Caki2 (cell line): Measurements from ENCODE around the gene CA12. TPM values are rescaled to one million over a fixed set of nuclear protein-coding genes. Genes with fewer than 3 reads are reported as not detected.
A peak's percentile ranks its signal among the peaks of the same experiment; 100 is the strongest.
"Not testable (repeated sequence)": the region's sequence is repeated elsewhere in the genome, so short reads cannot be mapped to it uniquely, and the experiment has no call there.

ENCODE experiments used
- DNase-seq: peaks from one replicate; pipeline ENCODE4 v3.0.0-alpha.2; 2015; ENCODE audit warnings: low read depth
- in situ Hi-C: cut with HindIII; loops from 2 replicates; pipeline ENCODE4 v1.10.0; 2016; ENCODE audit warnings: low sequenced_read_pairs, low pct_unique_long_range_greater_than_20kb, mixed read lengths
- total RNA-seq: library from RNA; depleted of rRNA; stranded (reverse); fragments of >200 nt; shearing (Covaris generic); gene quantifications from 2 replicates; pipeline ENCODE4 v1.2.3, GENCODE V29; 2014; ENCODE audit warnings: low replicate concordance

Gene CA12
- total RNA-seq, 1 experiment from 2014 or later, result 272 TPM

- in situ Hi-C loops, result no loop called here
Measured at GRCh38 chr15:63347074-63347857, 34.4 kb downstream of the CA12 start.

GRCh38 chr15:63345391-63345752 lies 36.3 kb downstream of the CA12 start:
- DNase-seq, result no peak
- in situ Hi-C loops, result no loop called here

More at GRCh38 chr15:63347074-63347857, 34.4 kb downstream of the CA12 start:
- DNase-seq, result peak; percentile 65

GRCh38 chr15:63344731-63345390 lies 36.8 kb downstream of the CA12 start:
- no peak for DNase-seq
- in situ Hi-C loops, result no loop called here

GRCh38 chr15:63342996-63343562 lies 38.6 kb downstream of the CA12 start:
- in situ Hi-C loops, result not testable (repeated sequence)
- peak; percentile 72 for DNase-seq

GRCh38 chr15:63341898-63342297 lies 39.7 kb downstream of the CA12 start:
- in situ Hi-C loops, result no loop called here
- DNase-seq, result no peak

- in situ Hi-C loops, result no loop called here
- DNase-seq, result no peak
Measured at GRCh38 chr15:63340878-63341277, 40.8 kb downstream of the CA12 start.

GRCh38 chr15:63340353-63340752 lies 41.3 kb downstream of the CA12 start:
- in situ Hi-C loops, result no loop called here

GRCh38 chr15:63339836-63340235 lies 41.8 kb downstream of the CA12 start:
- DNase-seq, result no peak
- in situ Hi-C loops, result no loop called here

More at GRCh38 chr15:63340353-63340752, 41.3 kb downstream of the CA12 start:
- no peak for DNase-seq

GRCh38 chr15:63339006-63339766 lies 42.5 kb downstream of the CA12 start:
- in situ Hi-C loops, result no loop called here

GRCh38 chr15:63338170-63338569 lies 43.5 kb downstream of the CA12 start:
- in situ Hi-C loops, result no loop called here
- DNase-seq, result no peak

More at GRCh38 chr15:63339006-63339766, 42.5 kb downstream of the CA12 start:
- no peak for DNase-seq

GRCh38 chr15:63337046-63337445 lies 44.6 kb downstream of the CA12 start:
- DNase-seq, result no peak
- in situ Hi-C loops, result no loop called here

GRCh38 chr15:63335543-63336240 lies 46.0 kb downstream of the CA12 start:
- in situ Hi-C loops, result no loop called here
- no peak for DNase-seq

GRCh38 chr15:63334821-63335220 lies 46.8 kb downstream of the CA12 start:
- no peak for DNase-seq
- in situ Hi-C loops, result no loop called here

- in situ Hi-C loops, result no loop called here
- DNase-seq, result peak; percentile 88
Measured at GRCh38 chr15:63332367-63333124, 49.1 kb downstream of the CA12 start.

GRCh38 chr15:63331456-63331855 lies 50.2 kb downstream of the CA12 start:
- in situ Hi-C loops, result no loop called here
- no peak for DNase-seq

- DNase-seq, result no peak
- in situ Hi-C loops, result no loop called here
Measured at GRCh38 chr15:63330926-63331325, 50.7 kb downstream of the CA12 start.

GRCh38 chr15:63329567-63330350 lies 51.9 kb downstream of the CA12 start:
- in situ Hi-C loops, result no loop called here
- DNase-seq, result no peak
